Measurements from ENCODE around the gene SGIP1.

The SGIP1 gene

DNA sequence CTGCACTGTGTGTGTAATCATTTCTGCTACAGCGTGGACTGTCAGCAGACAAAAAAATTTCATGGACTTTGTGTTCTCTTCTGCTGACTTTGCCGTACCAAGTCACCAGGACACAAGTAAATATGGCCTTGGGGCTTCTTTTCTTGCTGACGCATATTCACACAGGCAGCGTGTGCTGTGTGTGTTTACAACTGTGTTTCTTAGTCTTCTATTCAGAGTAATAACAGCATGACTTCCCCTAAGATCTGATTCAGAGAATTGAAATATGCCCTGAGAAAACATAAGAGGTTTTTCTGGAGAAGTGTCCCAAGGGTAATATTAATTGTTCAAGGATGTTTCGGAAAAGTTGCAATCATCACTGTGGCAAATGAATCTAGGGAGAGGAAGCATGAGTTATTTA, 171.2 kb downstream of the SGIP1 start:
- TF ChIP-seq, protein P1, sequence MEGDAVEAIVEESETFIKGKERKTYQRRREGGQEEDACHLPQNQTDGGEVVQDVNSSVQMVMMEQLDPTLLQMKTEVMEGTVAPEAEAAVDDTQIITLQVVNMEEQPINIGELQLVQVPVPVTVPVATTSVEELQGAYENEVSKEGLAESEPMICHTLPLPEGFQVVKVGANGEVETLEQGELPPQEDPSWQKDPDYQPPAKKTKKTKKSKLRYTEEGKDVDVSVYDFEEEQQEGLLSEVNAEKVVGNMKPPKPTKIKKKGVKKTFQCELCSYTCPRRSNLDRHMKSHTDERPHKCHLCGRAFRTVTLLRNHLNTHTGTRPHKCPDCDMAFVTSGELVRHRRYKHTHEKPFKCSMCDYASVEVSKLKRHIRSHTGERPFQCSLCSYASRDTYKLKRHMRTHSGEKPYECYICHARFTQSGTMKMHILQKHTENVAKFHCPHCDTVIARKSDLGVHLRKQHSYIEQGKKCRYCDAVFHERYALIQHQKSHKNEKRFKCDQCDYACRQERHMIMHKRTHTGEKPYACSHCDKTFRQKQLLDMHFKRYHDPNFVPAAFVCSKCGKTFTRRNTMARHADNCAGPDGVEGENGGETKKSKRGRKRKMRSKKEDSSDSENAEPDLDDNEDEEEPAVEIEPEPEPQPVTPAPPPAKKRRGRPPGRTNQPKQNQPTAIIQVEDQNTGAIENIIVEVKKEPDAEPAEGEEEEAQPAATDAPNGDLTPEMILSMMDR (IDR thresholded peaks at IDR 0.05), result no peak
- no peaks in the 10 kb centered on the region for H3K36me3 ChIP-seq
- H3K9me3 ChIP-seq, result no peaks in the 10 kb centered on the region
- no peak overlapping the region for H3K27ac ChIP-seq
- H3K4me1 ChIP-seq (ENCODE audit: control insufficient read depth in 1 of 2, insufficient read depth in 1 of 2, low read depth in 1 of 2, low read length in 1 of 2), result no peaks in the 10 kb centered on the region
- no peaks in the 10 kb centered on the region for H3K27me3 ChIP-seq
- no peak overlapping the region for H3K4me3 ChIP-seq (ENCODE audit: low read depth in 1 of 2, low read length in 1 of 2)

DNA sequence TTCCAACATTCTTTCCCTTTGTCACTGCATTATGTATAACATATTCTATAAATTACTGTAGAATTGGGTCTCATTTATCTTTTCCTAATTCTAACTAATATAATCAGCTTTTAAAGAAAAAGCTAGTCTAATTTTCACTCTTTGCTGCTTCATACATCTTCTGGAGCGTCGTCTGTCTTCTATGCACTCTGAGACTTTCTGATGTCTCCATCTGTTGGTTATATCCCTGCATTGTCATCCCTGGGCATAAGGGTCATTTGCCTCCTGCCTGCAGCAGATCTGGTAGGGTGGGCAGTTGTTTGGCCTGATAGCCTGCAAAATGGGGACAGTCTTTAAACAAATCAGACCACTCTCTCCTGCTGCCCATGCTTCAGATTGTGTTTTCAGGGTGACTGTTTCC, 177.5 kb downstream of the SGIP1 start:
- TF ChIP-seq, protein P1 (IDR thresholded peaks at IDR 0.05), result no peak
- no peak overlapping the region for H3K4me3 ChIP-seq (ENCODE audit: low read depth in 1 of 2, low read length in 1 of 2)
- no peaks in the 10 kb centered on the region for H3K36me3 ChIP-seq
- H3K4me1 ChIP-seq (ENCODE audit: control insufficient read depth in 1 of 2, insufficient read depth in 1 of 2, low read depth in 1 of 2, low read length in 1 of 2), result no peaks in the 10 kb centered on the region
- no peak overlapping the region for H3K27ac ChIP-seq
- H3K9me3 ChIP-seq, result no peaks in the 10 kb centered on the region
- no peaks in the 10 kb centered on the region for H3K27me3 ChIP-seq

DNA sequence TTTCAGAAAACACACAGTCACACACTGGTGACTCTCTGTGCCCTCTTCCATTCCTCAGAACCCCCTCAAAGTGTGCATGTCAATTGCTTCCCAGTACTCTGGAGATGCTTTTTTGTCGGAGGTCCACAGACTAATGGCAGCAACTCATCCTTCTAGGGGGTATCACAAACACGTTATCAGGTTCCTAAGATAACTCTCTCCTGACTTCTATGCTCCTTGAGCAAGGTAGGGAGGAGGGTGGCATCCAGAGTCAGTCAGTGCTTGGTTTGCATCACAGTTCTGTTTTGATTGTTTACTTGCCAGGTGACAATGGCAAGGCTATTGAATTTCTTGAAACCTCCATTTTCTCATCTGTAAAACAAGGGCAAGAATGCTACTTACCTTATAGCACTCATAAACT, 178.9 kb downstream of the SGIP1 start:
- Histone ChIP-seq H3K4me1 (ENCODE audit: control insufficient read depth in 1 of 2, insufficient read depth in 1 of 2, low read depth in 1 of 2, low read length in 1 of 2) (no peaks in the 10 kb centered on the region), H3K36me3 (no peaks in the 10 kb centered on the region), H3K27ac (no peak overlapping the region), H3K9me3 (no peaks in the 10 kb centered on the region), H3K27me3 (no peaks in the 10 kb centered on the region), H3K4me3 (ENCODE audit: low read depth in 1 of 2, low read length in 1 of 2) (no peak overlapping the region)
- TF ChIP-seq, protein P1 (IDR thresholded peaks at IDR 0.05), result no peak

DNA sequence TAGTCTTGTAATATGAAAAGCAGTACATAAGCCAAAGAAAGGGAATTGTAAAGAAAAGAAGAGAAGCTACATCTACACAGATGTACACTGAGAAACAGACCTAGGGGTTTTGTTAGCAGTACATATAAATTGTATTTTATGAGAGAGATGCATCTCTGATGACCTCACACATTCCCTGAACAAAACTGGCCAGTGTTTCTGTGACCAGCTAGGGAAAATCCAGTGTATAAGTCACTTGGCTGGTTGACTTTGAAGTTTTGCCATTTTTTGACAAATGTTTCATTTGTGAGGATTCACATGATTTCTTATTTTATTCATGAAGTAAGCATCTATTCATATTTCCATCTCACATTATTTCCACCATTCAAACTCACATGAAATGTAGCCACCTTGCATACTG, 190.0 kb downstream of the SGIP1 start:
- H3K27ac ChIP-seq, result no peak overlapping the region
- TF ChIP-seq, protein P1 (IDR thresholded peaks at IDR 0.05), result no peak

DNA sequence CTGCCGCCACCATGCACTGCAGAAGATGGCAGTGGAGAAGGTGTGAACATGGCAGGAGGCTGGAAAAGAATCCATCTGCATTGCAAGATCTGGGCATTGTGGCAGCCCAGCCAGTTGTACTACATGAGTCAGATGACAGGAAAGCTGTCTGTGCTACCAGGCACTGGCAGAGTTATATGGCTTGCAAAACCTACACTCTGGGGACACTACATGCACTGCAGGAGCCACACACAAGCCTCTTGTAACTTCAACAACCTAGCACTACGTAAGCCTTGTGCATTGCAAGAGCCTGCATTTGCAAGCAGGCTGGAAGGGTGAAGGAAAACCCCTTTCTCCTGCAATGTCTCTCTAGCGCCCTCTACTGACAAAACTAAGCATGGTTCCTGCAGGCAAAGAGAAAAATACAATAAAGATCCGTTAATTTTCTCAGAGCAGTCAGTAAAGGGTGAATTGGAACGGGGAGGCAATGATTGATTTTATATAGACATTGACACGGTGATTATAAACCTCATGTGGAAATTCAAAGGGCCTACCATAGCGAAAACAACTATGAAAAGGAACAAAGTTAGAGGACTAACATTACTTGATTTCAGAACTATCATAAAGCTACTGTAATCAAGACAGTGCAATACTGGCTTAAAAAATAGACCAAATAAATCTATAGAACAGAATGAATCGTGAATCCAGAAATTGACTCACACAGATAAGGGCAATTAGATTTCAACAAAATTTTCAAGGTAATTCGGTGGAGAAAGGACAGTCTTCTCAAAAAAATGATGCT, 192.1 kb downstream of the SGIP1 start:
- Histone ChIP-seq H3K9me3 (no peaks in the 10 kb centered on the region), H3K4me1 (ENCODE audit: control insufficient read depth in 1 of 2, insufficient read depth in 1 of 2, low read depth in 1 of 2, low read length in 1 of 2) (peaks cover 12 to 16% of the 10 kb centered on the region in 2 experiments), H3K4me3 (ENCODE audit: low read depth in 1 of 2, low read length in 1 of 2) (no peak overlapping the region), H3K27ac (no peak overlapping the region), H3K36me3 (no peaks in the 10 kb centered on the region), H3K27me3 (no peaks in the 10 kb centered on the region)
- TF ChIP-seq, protein P1 (IDR thresholded peaks at IDR 0.05), result peak; percentile 74

More for the DNA sequence above, 190.0 kb downstream of the SGIP1 start:
- H3K4me1 ChIP-seq (ENCODE audit: control insufficient read depth in 1 of 2, insufficient read depth in 1 of 2, low read depth in 1 of 2, low read length in 1 of 2), result peaks cover 5 to 9% of the 10 kb centered on the region in 2 experiments
- no peak overlapping the region for H3K4me3 ChIP-seq (ENCODE audit: low read depth in 1 of 2, low read length in 1 of 2)
- H3K27me3 ChIP-seq, result no peaks in the 10 kb centered on the region
- H3K36me3 ChIP-seq, result no peaks in the 10 kb centered on the region
- no peaks in the 10 kb centered on the region for H3K9me3 ChIP-seq

Measured in neutrophil (primary cell).